ENCODE data around the gene VPS51.
A peak's percentile ranks its signal among the peaks of the same experiment; 100 is the strongest.

The VPS51 gene

GRCh38 chr11:65095974-65096806 is at the start of gene VPS51:
VPS51 (plus strand) TSS chr11:65096214; CDS start chr11:65096251, 37 bp downstream.
- H3K4me3 Mint-ChIP-seq: peak within 1 kb of the TSS; percentile 93 to 95
- peak; percentile 83 to 89 for DNase-seq
- H3K4me1 Mint-ChIP-seq: peaks cover 23% of the 10 kb centered on the region
- peak within 1 kb of the TSS; percentile 98 to 99 for H3K27ac Mint-ChIP-seq
- peak; percentile 97 for ATAC-seq
- H3K9me3 Mint-ChIP-seq: no peaks in the 10 kb centered on the region
- H3K27me3 Mint-ChIP-seq: no peaks in the 10 kb centered on the region

GRCh38 chr11:65047581-65048422 is 48.2 kb upstream of the VPS51 start:
- DNase-seq (peak; percentile 21 to 28), ATAC-seq (peak; percentile 79)
- peak overlapping the region; percentile 81 to 89 for H3K27ac Mint-ChIP-seq

GRCh38 chr11:65051398-65051858 is 44.6 kb upstream of the VPS51 start:
- no peak for ATAC-seq

More at GRCh38 chr11:65047581-65048422, 48.2 kb upstream of the VPS51 start:
- Mint-ChIP-seq H3K9me3 (no peaks in the 10 kb centered on the region), H3K4me3 (peak overlapping the region; percentile 82 to 84), H3K4me1 (peaks cover 61% of the 10 kb centered on the region), H3K27me3 (no peaks in the 10 kb centered on the region)

DNA sequence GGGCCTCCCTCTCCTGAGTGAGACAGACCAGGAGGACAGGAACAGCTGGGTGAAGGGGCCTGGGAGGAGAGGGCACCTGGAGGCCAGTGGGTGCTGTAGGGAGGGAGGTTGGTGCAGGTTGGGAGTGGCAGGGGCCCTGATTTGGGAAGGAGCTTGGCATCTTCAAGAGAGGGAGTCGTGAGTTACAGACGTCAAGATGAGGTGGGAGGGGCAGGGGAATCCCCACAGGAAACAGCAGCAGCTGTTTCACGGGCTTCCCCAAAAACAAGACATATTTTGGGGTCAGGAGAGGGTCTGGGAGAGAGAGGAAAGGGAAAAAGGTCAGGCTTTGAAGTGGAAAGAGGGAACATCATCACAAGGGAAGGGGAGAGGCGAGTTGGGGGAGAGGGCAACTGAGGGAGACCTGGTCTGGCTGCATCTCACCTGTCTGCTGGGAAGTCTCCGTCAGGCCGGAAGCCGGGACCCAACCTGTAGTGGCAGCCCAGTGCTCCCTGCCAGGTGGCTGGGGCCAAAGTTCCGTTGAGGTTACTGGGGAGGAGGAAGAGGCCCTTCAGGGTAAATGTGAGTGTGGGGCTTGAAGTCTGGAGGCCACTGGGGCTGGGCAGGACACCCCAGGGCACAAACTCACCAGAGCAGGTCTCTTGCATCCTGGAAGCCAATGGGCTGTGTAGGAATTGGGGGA is 42.0 kb upstream of the VPS51 start:
- Mint-ChIP-seq H3K27ac (peak overlapping the region; percentile 65 to 97), H3K27me3 (no peaks in the 10 kb centered on the region), H3K4me3 (peak overlapping the region; percentile 76 to 91), H3K9me3 (no peaks in the 10 kb centered on the region), H3K4me1 (peaks cover 30% of the 10 kb centered on the region)
- ATAC-seq (peak; percentile 62), DNase-seq (no peak)

More at GRCh38 chr11:65051398-65051858, 44.6 kb upstream of the VPS51 start:
- DNase-seq: no peak
- H3K4me3 Mint-ChIP-seq: no peak overlapping the region
- H3K4me1 Mint-ChIP-seq: peaks cover 52% of the 10 kb centered on the region
- no peaks in the 10 kb centered on the region for H3K9me3 Mint-ChIP-seq
- no peaks in the 10 kb centered on the region for H3K27me3 Mint-ChIP-seq
- H3K27ac Mint-ChIP-seq: no peak overlapping the region

GRCh38 chr11:65055538-65055937 is 40.5 kb upstream of the VPS51 start:
- no peak overlapping the region for H3K4me3 Mint-ChIP-seq
- DNase-seq: no peak
- H3K4me1 Mint-ChIP-seq: peaks cover 30% of the 10 kb centered on the region
- peak overlapping the region in 1 of 2 donors; percentile 28 for H3K27ac Mint-ChIP-seq
- no peak for ATAC-seq
- H3K9me3 Mint-ChIP-seq: no peaks in the 10 kb centered on the region
- no peaks in the 10 kb centered on the region for H3K27me3 Mint-ChIP-seq

- H3K4me1 Mint-ChIP-seq: peaks cover 36% of the 10 kb centered on the region
- no peak for DNase-seq
- no peak for ATAC-seq
- no peak overlapping the region for H3K4me3 Mint-ChIP-seq
- no peaks in the 10 kb centered on the region for H3K9me3 Mint-ChIP-seq
- H3K27me3 Mint-ChIP-seq: no peaks in the 10 kb centered on the region
- no peak overlapping the region for H3K27ac Mint-ChIP-seq
These were observed 39.0 kb upstream of the VPS51 start for GRCh38 chr11:65056999-65057398.

GRCh38 chr11:65057526-65057925 is 38.5 kb upstream of the VPS51 start:
- Mint-ChIP-seq H3K9me3 (no peaks in the 10 kb centered on the region), H3K4me3 (no peak overlapping the region), H3K27ac (no peak overlapping the region), H3K4me1 (peaks cover 36% of the 10 kb centered on the region), H3K27me3 (no peaks in the 10 kb centered on the region)
- DNase-seq (no peak), ATAC-seq (no peak)

- no peak for DNase-seq
- Mint-ChIP-seq H3K4me1 (peaks cover 31% of the 10 kb centered on the region), H3K27me3 (no peaks in the 10 kb centered on the region), H3K9me3 (no peaks in the 10 kb centered on the region), H3K4me3 (no peak overlapping the region), H3K27ac (no peak overlapping the region)
- ATAC-seq: no peak
These were observed 38.0 kb upstream of the VPS51 start for GRCh38 chr11:65058012-65058411.

DNA sequence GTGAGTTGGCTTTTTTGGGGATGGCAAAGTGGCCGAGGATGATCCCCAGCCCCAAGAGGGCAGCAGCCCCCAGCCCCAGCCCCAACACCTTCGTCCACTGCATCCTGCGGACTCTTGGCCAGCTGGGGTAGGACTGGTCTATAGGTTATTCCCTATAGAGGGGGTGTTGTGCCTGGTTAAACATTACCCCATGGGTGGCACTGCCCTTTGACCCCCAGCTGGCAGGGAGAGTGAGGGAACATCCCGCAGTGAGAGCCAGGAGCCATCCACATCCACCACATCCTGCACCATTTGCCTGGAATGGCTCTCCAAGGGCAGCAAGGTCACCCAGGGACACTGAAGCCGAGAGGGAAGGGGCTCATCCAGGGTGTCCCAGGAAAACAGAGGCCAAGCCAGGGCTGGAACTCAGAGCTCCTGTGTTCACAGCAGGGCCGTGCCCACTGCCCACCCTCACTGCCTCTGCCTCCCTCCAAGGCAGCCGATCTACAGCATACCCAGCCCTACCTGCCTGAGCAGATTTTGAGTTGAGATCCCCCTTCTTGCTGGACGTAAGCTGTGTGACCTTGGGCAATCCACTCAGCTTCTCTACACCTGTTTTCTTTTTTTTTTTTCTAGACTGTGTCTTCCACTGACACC is 37.5 kb upstream of the VPS51 start, which contains the start of gene NAALADL1:
Gene NAALADL1 (minus strand): TSS at position 135 of the 636 bp plus-strand sequence. CDS start 32 bp downstream, at position 103.
- H3K27ac Mint-ChIP-seq: no peak within 1 kb of the TSS
- ATAC-seq (no peak), DNase-seq (no peak)
- no peak within 1 kb of the TSS for H3K4me3 Mint-ChIP-seq
- H3K27me3 Mint-ChIP-seq: no peaks in the 10 kb centered on the region
- no peaks in the 10 kb centered on the region for H3K9me3 Mint-ChIP-seq
- peaks cover 26% of the 10 kb centered on the region for H3K4me1 Mint-ChIP-seq

- Mint-ChIP-seq H3K27ac (no peak overlapping the region), H3K4me1 (peaks cover 16% of the 10 kb centered on the region), H3K9me3 (no peaks in the 10 kb centered on the region), H3K27me3 (no peaks in the 10 kb centered on the region), H3K4me3 (no peak overlapping the region)
- no peak for DNase-seq
- no peak for ATAC-seq
These were observed 36.5 kb upstream of the VPS51 start for GRCh38 chr11:65059523-65059922.

GRCh38 chr11:65059959-65060824 is 35.8 kb upstream of the VPS51 start:
- Mint-ChIP-seq H3K4me3 (no peak overlapping the region), H3K4me1 (peaks cover 14% of the 10 kb centered on the region), H3K27ac (no peak overlapping the region), H3K27me3 (no peaks in the 10 kb centered on the region), H3K9me3 (no peaks in the 10 kb centered on the region)
- DNase-seq (no peak), ATAC-seq (no peak)

- DNase-seq (no peak), ATAC-seq (peak; percentile 27)
- Mint-ChIP-seq H3K4me1 (peaks cover 6% of the 10 kb centered on the region), H3K27ac (no peak overlapping the region), H3K27me3 (no peaks in the 10 kb centered on the region), H3K4me3 (no peak overlapping the region), H3K9me3 (no peaks in the 10 kb centered on the region)
These were observed 35.1 kb upstream of the VPS51 start for GRCh38 chr11:65060913-65061408.

DNA sequence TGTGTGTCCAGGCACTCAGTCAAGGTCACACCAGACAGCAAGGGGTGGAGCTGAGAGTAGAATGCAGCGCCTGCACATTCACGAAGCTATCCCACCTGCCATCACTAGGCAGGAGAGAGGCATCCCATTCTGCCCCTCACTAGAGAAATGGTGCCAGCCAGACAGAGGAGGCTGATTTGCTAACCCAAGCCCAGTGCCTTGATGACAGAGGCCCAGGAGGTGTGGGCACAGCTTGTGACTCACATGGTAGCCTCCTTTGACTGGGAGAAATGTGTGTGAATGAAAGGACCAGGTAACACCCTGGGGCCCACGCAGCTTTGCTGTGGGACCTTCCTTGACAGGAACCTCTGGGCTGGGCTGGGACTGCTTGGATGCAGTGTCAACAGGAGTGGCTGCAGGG is 32.5 kb upstream of the VPS51 start:
- Mint-ChIP-seq H3K9me3 (no peaks in the 10 kb centered on the region), H3K27me3 (no peaks in the 10 kb centered on the region), H3K27ac (no peak overlapping the region), H3K4me1 (peaks cover 6% of the 10 kb centered on the region), H3K4me3 (no peak overlapping the region)
- DNase-seq (no peak), ATAC-seq (no peak)

GRCh38 chr11:65064847-65065240 is 31.2 kb upstream of the VPS51 start:
- no peak overlapping the region for H3K4me3 Mint-ChIP-seq
- no peak for ATAC-seq
- H3K27ac Mint-ChIP-seq: no peak overlapping the region

More at GRCh38 chr11:65064847-65065240, 31.2 kb upstream of the VPS51 start:
- DNase-seq: no peak
- Mint-ChIP-seq H3K27me3 (no peaks in the 10 kb centered on the region), H3K9me3 (no peaks in the 10 kb centered on the region), H3K4me1 (peaks cover 6% of the 10 kb centered on the region)

Data from stimulated activated naive CD8-positive, alpha-beta T cell treated with anti-CD3 and anti-CD28 coated beads, Interleukin-15, amount 100 ng/mL, for 72 hours (primary cell).